HepG2 (cell line): ENCODE results near the gene USF1. TPM values are rescaled to one million over a fixed set of nuclear protein-coding genes. Genes with fewer than 3 reads are reported as not detected.

ENCODE experiments used
- CSRNP1 ChIP-seq: sonication (generic); formaldehyde crosslinking; IDR thresholded peaks from 2 replicates; pipeline ENCODE4 v1.8.1; 2023; ENCODE audit warnings: mild to moderate bottlenecking, missing genetic modification reagents
- CTCF ChIP-seq: sonication (generic); formaldehyde crosslinking; IDR thresholded peaks from 2 replicates; pipeline ENCODE4 v1.5.0; 2020; ENCODE audit warnings: mild to moderate bottlenecking, missing genetic modification reagents, moderate library complexity
- MNT ChIP-seq: fragments of 450-650 bp; IDR thresholded peaks from 2 replicates; pipeline ENCODE4 v1.6.1; 2016
- MXD1 ChIP-seq: sonication (generic); formaldehyde crosslinking; IDR thresholded peaks from 2 replicates; pipeline ENCODE4 v1.4.0; 2020; ENCODE audit warnings: mild to moderate bottlenecking, missing genetic modification reagents
- MYC ChIP-seq: sonication (generic); formaldehyde crosslinking; IDR thresholded peaks from 2 replicates; pipeline ENCODE4 v1.9.0; 2021; ENCODE audit warnings: missing genetic modification reagents, borderline replicate concordance
- PHF8 ChIP-seq: sonication (generic); formaldehyde crosslinking; IDR thresholded peaks from 2 replicates; pipeline ENCODE4 v1.5.0; 2020; ENCODE audit warnings: missing genetic modification reagents
- POLR2A ChIP-seq, 2 experiments: IDR thresholded peaks; 2 replicates each; pipeline ENCODE4 v1.6.1; 2011; ENCODE audit warnings: low read depth in 2 of 2, low read length in 2 of 2, mild to moderate bottlenecking in 1 of 2, moderate library complexity in 1 of 2; ENCODE audit not compliant: insufficient read depth in 1 of 2
- SNAPC2 ChIP-seq: sonication (generic); formaldehyde crosslinking; IDR thresholded peaks from 2 replicates; pipeline ENCODE4 v1.8.1; 2022; ENCODE audit warnings: mild to moderate bottlenecking, missing genetic modification reagents
- TARDBP ChIP-seq: sonication (generic); formaldehyde crosslinking; IDR thresholded peaks from 2 replicates; pipeline ENCODE4 v1.8.0; 2022; ENCODE audit warnings: mild to moderate bottlenecking, missing genetic modification reagents
- TBX2 ChIP-seq: sonication (generic); formaldehyde crosslinking; IDR thresholded peaks from 2 replicates; pipeline ENCODE4 v1.5.0; 2020; ENCODE audit warnings: missing genetic modification reagents, mild to moderate bottlenecking, borderline replicate concordance
- ZFP90 ChIP-seq: sonication (generic); formaldehyde crosslinking; IDR thresholded peaks from 2 replicates; pipeline ENCODE4 v1.8.0; 2022; ENCODE audit warnings: missing genetic modification reagents, mild to moderate bottlenecking, inconsistent platforms, borderline replicate concordance
- ZFY ChIP-seq: sonication (generic); formaldehyde crosslinking; IDR thresholded peaks from 2 replicates; pipeline ENCODE4 v1.4.0; 2020; ENCODE audit warnings: missing genetic modification reagents
- ZNF230 ChIP-seq: sonication (generic); formaldehyde crosslinking; IDR thresholded peaks from 2 replicates; pipeline ENCODE4 v1.4.0; 2020; ENCODE audit warnings: mild to moderate bottlenecking, missing genetic modification reagents
- ZNF292 ChIP-seq: sonication (generic); formaldehyde crosslinking; IDR thresholded peaks from 2 replicates; pipeline ENCODE4 v1.8.1; 2022; ENCODE audit warnings: mild to moderate bottlenecking, low read depth, missing genetic modification reagents, borderline replicate concordance
- ZNF343 ChIP-seq: sonication (generic); formaldehyde crosslinking; IDR thresholded peaks from 2 replicates; pipeline ENCODE4 v1.4.0; 2020; ENCODE audit warnings: mild to moderate bottlenecking, missing genetic modification reagents
- ZNF556 ChIP-seq: sonication (generic); formaldehyde crosslinking; IDR thresholded peaks from 2 replicates; pipeline ENCODE4 v1.4.0; 2020; ENCODE audit warnings: mild to moderate bottlenecking, missing genetic modification reagents, borderline replicate concordance
- ZNF678 ChIP-seq: sonication (generic); formaldehyde crosslinking; IDR thresholded peaks from 2 replicates; pipeline ENCODE4 v1.4.0; 2020; ENCODE audit warnings: mild to moderate bottlenecking, missing genetic modification reagents
- ZNF687 ChIP-seq: sonication (generic); formaldehyde crosslinking; IDR thresholded peaks from 2 replicates; pipeline ENCODE4 v1.5.1; 2020; ENCODE audit warnings: mild to moderate bottlenecking, missing genetic modification reagents, moderate library complexity
- polyA plus RNA-seq, 8 experiments: library from polyadenylated mRNA; depleted of rRNA in 3 of 8; stranded (reverse) in 7 of 8; unstranded in 1 of 8; fragments of >200 nt; fragmentation: Illumina TruSeq in 4 of 8; extraction: Trizol in 4 of 8; gene quantifications; 2 replicates each; pipeline versions ENCODE4 v1.2.1 to v1.2.3, GENCODE V29; 2011 to 2016; ENCODE audit warnings: low read depth in 4 of 8, missing spikeins in 1 of 8, mixed read lengths in 1 of 8; ENCODE audit not compliant: insufficient read depth in 1 of 8
- total RNA-seq, 5 experiments: library from RNA; depleted of rRNA; stranded (reverse); fragments of >200 nt; fragmentation: Illumina TruSeq; extraction: Trizol; gene quantifications; 2 replicates each; pipeline ENCODE4 v1.2.3, GENCODE V29; 2016; ENCODE audit warnings: low read depth in 1 of 5

USF1 gene
- total and polyA plus RNA-seq, 2 of the 13 experiments (the other 11 are each of a cell fraction or from before 2014, with no cell fraction given), result 26.9 to 39.4 TPM

GRCh38 chr1:161073474-161074121 lies 27.8 kb upstream of the USF1 start (continued):
- TF ChIP-seq TBX2 (CRISPR knock-in tag) (0 out of 2 replicates have a peak, but pooled peaks have one; percentile 0), ZNF343 (CRISPR knock-in tag) (0 out of 2 replicates have a peak, but pooled peaks have one; percentile 23), CTCF (peak; percentile 58), ZNF678 (CRISPR knock-in tag) (no peak), POLR2A (IDR thresholded peaks at IDR 0.05; ENCODE audit: insufficient read depth in 1 of 2, low read depth in 2 of 2, low read length in 2 of 2) (peak in 1 of 2 experiments; percentile 16; a peak in 1 of 4 replicates), ZFY (CRISPR knock-in tag) (peak; percentile 26), ZNF556 (0 out of 2 replicates have a peak, but pooled peaks have one; percentile 70), MXD1 (CRISPR knock-in tag) (0 out of 2 replicates have a peak, but pooled peaks have one; percentile 55), ZNF230 (CRISPR knock-in tag) (0 out of 2 replicates have a peak, but pooled peaks have one; percentile 55), TARDBP (peak; percentile 11; the same call in 1 of the 2 replicates), CSRNP1 (peak; percentile 21; the same call in 1 of the 2 replicates), MYC (CRISPR knock-in tag) (peak; percentile 85), ZFP90 (CRISPR knock-in tag) (0 out of 2 replicates have a peak, but pooled peaks have one; percentile 11), PHF8 (CRISPR knock-in tag) (peak; percentile 23; the same call in 1 of the 2 replicates), SNAPC2 (CRISPR knock-in tag) (no peak), MNT (peak; percentile 27; the same call in 1 of the 2 replicates), ZNF687 (CRISPR knock-in tag) (peak; percentile 59), ZNF292 (0 out of 2 replicates have a peak, but pooled peaks have one; percentile 37)
